Prostate gland (tissue), 2 donors: ENCODE measurements around the gene CREB3L2. TPM values are rescaled to one million over a fixed set of nuclear protein-coding genes. Genes with fewer than 3 reads are reported as not detected.
A peak's percentile ranks its signal among the peaks of the same experiment; 100 is the strongest.

Experiments
- DNase-seq: peaks from one replicate; pipeline ENCODE4 v3.0.0-alpha.2; 2019; ENCODE audit warnings: low spot score
- H3K27ac ChIP-seq, 2 donors: fragments of 200-600 bp; sonication (generic); 2 replicates each; pipeline ENCODE4 v1.5.1; 2017 to 2019
- H3K27me3 ChIP-seq: fragments of 200-600 bp; sonication (generic); replicated peaks from 2 replicates; pipeline ENCODE4 v1.5.1; 2019; ENCODE audit not compliant: insufficient read depth
- H3K36me3 ChIP-seq, 2 donors: fragments of 200-600 bp; sonication (generic); 1 replicate in 1 of 2; 2 replicates in 1 of 2; pipeline versions ENCODE4 v1.5.1 to v1.8.1; 2017 to 2019
- H3K4me1 ChIP-seq: fragments of 200-600 bp; sonication (generic); replicated peaks from 2 replicates; pipeline ENCODE4 v1.5.1; 2019
- H3K4me3 ChIP-seq, 2 donors: fragments of 200-600 bp; sonication (generic); 2 replicates each; pipeline ENCODE4 v1.5.1; 2017 to 2019
- H3K9me3 ChIP-seq: fragments of 200-600 bp; sonication (generic); 2 replicates; pipeline ENCODE4 v1.5.1; 2017
- POLR2A ChIP-seq: fragments of 450-650 bp; IDR thresholded peaks from one replicate; pipeline ENCODE4 v1.6.1; 2016; ENCODE audit warnings: antibody characterized with exemption, mild to moderate bottlenecking
- POLR2AphosphoS5 ChIP-seq: sonication (generic); formaldehyde crosslinking; IDR thresholded peaks from one replicate; pipeline ENCODE4 v1.6.1; 2017; ENCODE audit warnings: antibody characterized with exemption
- WGBS: methylation state at CpG from one replicate; pipeline ENCODE4 v1.1.5; 2018; 5-methylcytosine and 5-hydroxymethylcytosine counted together
- intact Hi-C: fragments of 100-400 bp; cut with DNase I; formaldehyde crosslinking; loops from one replicate; pipeline ENCODE4 v1.14.2; 2022
- total RNA-seq, 2 donors: library from RNA; depleted of rRNA; stranded (reverse); fragments of >200 nt; gene quantifications; one replicate each; pipeline ENCODE4 v1.1.0, GENCODE V29; 2016
- TF ChIP-seq, protein P1 (sequence below), 4 experiments: fragments of 200-600 bp in 2 of 4; fragments of 450-650 bp in 2 of 4; sonication (generic) in 2 of 4; IDR thresholded peaks; 1 replicate in 3 of 4; 2 replicates in 1 of 4; pipeline ENCODE4 v1.5.1; 2016 to 2019; ENCODE audit warnings: antibody characterized with exemption in 4 of 4, mild to moderate bottlenecking in 2 of 4, moderate library complexity in 2 of 4

Gene CREB3L2
- total RNA-seq, 2 donors from 2014 or later = 34.1 to 42.0 TPM

DNA sequence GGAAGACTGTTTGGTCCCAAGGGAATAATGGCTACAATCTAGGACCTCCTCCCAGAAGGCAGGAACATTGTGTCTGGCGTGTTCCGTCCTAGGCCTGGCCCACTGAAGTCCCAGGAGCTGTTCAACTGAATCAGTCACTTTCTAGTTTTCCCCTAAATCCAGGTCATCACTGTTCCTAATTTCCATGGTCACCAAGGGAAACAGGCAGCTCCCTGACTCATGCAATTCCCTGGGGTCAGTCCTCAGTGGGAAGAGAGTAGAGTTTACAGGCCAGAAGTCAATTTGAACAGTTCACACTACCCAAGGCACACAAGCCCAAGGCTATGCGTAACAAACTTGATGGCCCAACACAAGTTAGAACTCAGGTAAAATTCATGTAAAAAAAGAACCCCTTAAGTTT, 44.0 kb downstream of the CREB3L2 start:
- Histone ChIP-seq H3K36me3 (no peaks in the 10 kb centered on the region), H3K4me3 (no peak overlapping the region), H3K27ac (no peak overlapping the region), H3K27me3 (no peaks in the 10 kb centered on the region), H3K9me3 (no peaks in the 10 kb centered on the region), H3K4me1 (peaks cover 14% of the 10 kb centered on the region)
- no peak for DNase-seq
- intact Hi-C loops = no loop called here
- WGBS = 86% methylated on average over 3 of the region's 3 CpGs
- TF ChIP-seq POLR2A = no peak
- TF ChIP-seq, protein P1, sequence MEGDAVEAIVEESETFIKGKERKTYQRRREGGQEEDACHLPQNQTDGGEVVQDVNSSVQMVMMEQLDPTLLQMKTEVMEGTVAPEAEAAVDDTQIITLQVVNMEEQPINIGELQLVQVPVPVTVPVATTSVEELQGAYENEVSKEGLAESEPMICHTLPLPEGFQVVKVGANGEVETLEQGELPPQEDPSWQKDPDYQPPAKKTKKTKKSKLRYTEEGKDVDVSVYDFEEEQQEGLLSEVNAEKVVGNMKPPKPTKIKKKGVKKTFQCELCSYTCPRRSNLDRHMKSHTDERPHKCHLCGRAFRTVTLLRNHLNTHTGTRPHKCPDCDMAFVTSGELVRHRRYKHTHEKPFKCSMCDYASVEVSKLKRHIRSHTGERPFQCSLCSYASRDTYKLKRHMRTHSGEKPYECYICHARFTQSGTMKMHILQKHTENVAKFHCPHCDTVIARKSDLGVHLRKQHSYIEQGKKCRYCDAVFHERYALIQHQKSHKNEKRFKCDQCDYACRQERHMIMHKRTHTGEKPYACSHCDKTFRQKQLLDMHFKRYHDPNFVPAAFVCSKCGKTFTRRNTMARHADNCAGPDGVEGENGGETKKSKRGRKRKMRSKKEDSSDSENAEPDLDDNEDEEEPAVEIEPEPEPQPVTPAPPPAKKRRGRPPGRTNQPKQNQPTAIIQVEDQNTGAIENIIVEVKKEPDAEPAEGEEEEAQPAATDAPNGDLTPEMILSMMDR (IDR thresholded peaks at IDR 0.05) = no peak
- TF ChIP-seq POLR2AphosphoS5 = no peak

- Histone ChIP-seq H3K27me3 (no peaks in the 10 kb centered on the region), H3K4me1 (peaks cover 18% of the 10 kb centered on the region), H3K4me3 (no peak overlapping the region), H3K9me3 (no peaks in the 10 kb centered on the region), H3K27ac (no peak overlapping the region), H3K36me3 (no peaks in the 10 kb centered on the region)
- intact Hi-C loops = no loop called here
- 82% methylated on average over 5 of the region's 5 CpGs for WGBS
- no peak for DNase-seq
- TF ChIP-seq POLR2AphosphoS5 (no peak), POLR2A (no peak)
- TF ChIP-seq, protein P1 (IDR thresholded peaks at IDR 0.05) = no peak
Measured at GRCh38 chr7:137956591-137956990, 45.3 kb downstream of the CREB3L2 start.

- Histone ChIP-seq H3K27me3 (no peaks in the 10 kb centered on the region), H3K27ac (no peak overlapping the region), H3K9me3 (no peaks in the 10 kb centered on the region), H3K4me3 (no peak overlapping the region), H3K4me1 (peaks cover 18% of the 10 kb centered on the region), H3K36me3 (no peaks in the 10 kb centered on the region)
- TF ChIP-seq POLR2AphosphoS5 = no peak
- no peak for TF ChIP-seq POLR2A
- TF ChIP-seq, protein P1 (IDR thresholded peaks at IDR 0.05) = no peak
- 82% methylated on average over 5 of the region's 5 CpGs for WGBS
- intact Hi-C loops = no loop called here
- DNase-seq = no peak
Measured at GRCh38 chr7:137956183-137956582, 45.7 kb downstream of the CREB3L2 start.

DNA sequence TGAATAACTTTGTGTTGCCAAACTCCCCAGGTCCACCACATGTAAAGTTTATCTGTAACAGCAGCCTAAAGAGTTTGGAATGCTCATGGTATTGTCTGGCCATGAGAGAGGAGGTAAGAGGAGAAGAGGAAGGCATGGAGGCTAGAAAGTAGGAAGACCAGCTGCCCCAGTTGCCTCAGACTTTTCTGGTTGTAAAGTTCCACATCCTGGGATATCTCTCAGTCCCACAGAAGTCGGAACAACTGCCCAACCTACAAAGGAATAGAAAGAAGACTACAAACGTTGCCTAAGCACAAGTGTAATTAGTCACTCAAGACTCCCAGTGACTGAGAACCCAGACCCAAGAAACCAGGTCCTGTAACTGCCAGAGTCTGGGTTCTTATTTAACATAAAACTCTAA, 47.3 kb downstream of the CREB3L2 start:
- DNase-seq = no peak
- no peak overlapping the region for H3K4me3 ChIP-seq
- no peaks in the 10 kb centered on the region for H3K9me3 ChIP-seq
- peak overlapping the region; percentile 20 to 56 for H3K27ac ChIP-seq
- H3K4me1 ChIP-seq = peaks cover 21% of the 10 kb centered on the region
- H3K36me3 ChIP-seq = no peaks in the 10 kb centered on the region
- TF ChIP-seq POLR2AphosphoS5 (no peak), POLR2A (no peak)
- TF ChIP-seq, protein P1 (IDR thresholded peaks at IDR 0.05) = no peak
- no peaks in the 10 kb centered on the region for H3K27me3 ChIP-seq
- 60% methylated on average over 2 of the region's 2 CpGs for WGBS
- intact Hi-C loops = loop anchor here (2.0 to 5.0 kb wide), 2 partner anchors 33 to 46 kb away; no protein-coding TSS in a partner anchor

GRCh38 chr7:137953665-137954470, 48.0 kb downstream of the CREB3L2 start:
- Histone ChIP-seq H3K4me3 (no peak overlapping the region), H3K9me3 (no peaks in the 10 kb centered on the region), H3K36me3 (no peaks in the 10 kb centered on the region), H3K27me3 (no peaks in the 10 kb centered on the region), H3K4me1 (peaks cover 23% of the 10 kb centered on the region), H3K27ac (peak overlapping the region; percentile 20 to 56)
- TF ChIP-seq POLR2AphosphoS5 (peak; percentile 65), POLR2A (no peak)
- no peak for DNase-seq
- intact Hi-C loops = loop anchor here (2.0 to 5.0 kb wide), 2 partner anchors 33 to 47 kb away; no protein-coding TSS in a partner anchor
- 40% methylated on average over 6 of the region's 6 CpGs for WGBS
